SH-SY5Y (cell line): ENCODE measurements around the gene DIAPH3.

Experiments used
- GATA2 ChIP-seq: IDR thresholded peaks from 2 replicates; pipeline ENCODE4 v1.6.1; 2011; ENCODE audit warnings: mild to moderate bottlenecking, low read depth, low read length
- GATA3 ChIP-seq: IDR thresholded peaks from 2 replicates; pipeline ENCODE4 v1.6.1; 2011; ENCODE audit warnings: low read depth, mild to moderate bottlenecking, low read length, moderate library complexity

GRCh38 chr13:59733744-59734143, 430.0 kb downstream of the DIAPH3 start:
- TF ChIP-seq GATA2 (no peak), GATA3 (no peak)
